ENCODE data around the gene FUZ. TPM values are rescaled to one million over a fixed set of nuclear protein-coding genes. Genes with fewer than 3 reads are reported as not detected.

Gene FUZ
- total RNA-seq, 6 experiments from 2014 or later = 3.7 to 10.7 (median 6.3) TPM

GRCh38 chr19:49836176-49837008 lies 23.3 kb upstream of the FUZ start:
- TF ChIP-seq CTCF (IDR thresholded peaks at IDR 0.05) (no peak), POLR2A (IDR thresholded peaks at IDR 0.05) (no peak)
- H3K36me3 ChIP-seq = peaks cover 0 to 40% (median 7%) of the 10 kb centered on the region in 4 donors

GRCh38 chr19:49835562-49835961 lies 22.5 kb upstream of the FUZ start:
- peaks cover 0 to 40% (median 8%) of the 10 kb centered on the region in 4 donors for H3K36me3 ChIP-seq
- no peaks in the 10 kb centered on the region for H3K4me1 ChIP-seq
- DNase-seq (peak in 1 of 3 donors; percentile 41), ATAC-seq (no peak)
- TF ChIP-seq CTCF (IDR thresholded peaks at IDR 0.05) = no peak
- TF ChIP-seq POLR2A (IDR thresholded peaks at IDR 0.05) = no peak
- no peaks in the 10 kb centered on the region for H3K9me3 ChIP-seq
- H3K4me3 ChIP-seq = no peak overlapping the region
- no peaks in the 10 kb centered on the region for H3K27me3 ChIP-seq
- intact Hi-C loops (cut with DNase I) = no loop called here
- no peak overlapping the region for H3K27ac ChIP-seq
- WGBS (ENCODE audit: insufficient coverage, low coverage, low lambda C conversion rate, missing lambda C conversion rate) = no CpG with 5 or more reads among the region's 12 CpGs

More at GRCh38 chr19:49836176-49837008, 23.3 kb upstream of the FUZ start:
- Histone ChIP-seq H3K4me3 (no peak overlapping the region), H3K4me1 (no peaks in the 10 kb centered on the region), H3K27ac (no peak overlapping the region), H3K27me3 (no peaks in the 10 kb centered on the region), H3K9me3 (no peaks in the 10 kb centered on the region)
- 98% methylated on average over 6 of the region's 20 CpGs for WGBS (ENCODE audit: insufficient coverage, low coverage, low lambda C conversion rate, missing lambda C conversion rate)
- ATAC-seq (no peak), DNase-seq (no peak)
- intact Hi-C loops (cut with DNase I) = no loop called here

- no peak for ATAC-seq
- H3K36me3 ChIP-seq = peaks cover 0 to 27% (median 4%) of the 10 kb centered on the region in 4 donors
Observed at GRCh38 chr19:49833599-49833998, 20.5 kb upstream of the FUZ start.

GRCh38 chr19:49832556-49832955 lies 19.5 kb upstream of the FUZ start:
- Histone ChIP-seq H3K4me3 (no peak overlapping the region), H3K36me3 (peaks cover 0 to 26% (median 3%) of the 10 kb centered on the region in 4 donors), H3K27ac (no peak overlapping the region), H3K27me3 (no peaks in the 10 kb centered on the region), H3K9me3 (no peaks in the 10 kb centered on the region), H3K4me1 (no peaks in the 10 kb centered on the region)
- TF ChIP-seq CTCF (IDR thresholded peaks at IDR 0.05) = no peak
- no peak for TF ChIP-seq POLR2A (IDR thresholded peaks at IDR 0.05)
- ATAC-seq (no peak), DNase-seq (no peak)
- 61% methylated on average over 7 of the region's 9 CpGs for WGBS (ENCODE audit: insufficient coverage, low coverage, low lambda C conversion rate, missing lambda C conversion rate)
- intact Hi-C loops (cut with DNase I) = no loop called here

More at GRCh38 chr19:49833599-49833998, 20.5 kb upstream of the FUZ start:
- Histone ChIP-seq H3K4me1 (no peaks in the 10 kb centered on the region), H3K27ac (no peak overlapping the region), H3K9me3 (no peaks in the 10 kb centered on the region), H3K4me3 (no peak overlapping the region), H3K27me3 (no peaks in the 10 kb centered on the region)
- intact Hi-C loops (cut with DNase I) = no loop called here
- WGBS (ENCODE audit: insufficient coverage, low coverage, low lambda C conversion rate, missing lambda C conversion rate) = 100% methylated on average over 1 of the region's 7 CpGs
- no peak for TF ChIP-seq CTCF (IDR thresholded peaks at IDR 0.05)
- no peak for TF ChIP-seq POLR2A (IDR thresholded peaks at IDR 0.05)
- DNase-seq = no peak
